H54 (cell line): ENCODE results near the gene MTHFS.

Experiments
- DNase-seq: peaks from one replicate; pipeline ENCODE4 v3.0.0; 2011; ENCODE audit warnings: low spot score, mixed read lengths; ENCODE audit not compliant: insufficient read length
- FAIRE-seq: peaks from 3 replicates; lab custom pipeline; 2011; peaks lifted over from hg19 to GRCh38; lab: Jason Lieb, UNC
- POLR2A ChIP-seq: IDR thresholded peaks from 2 replicates; pipeline ENCODE4 v1.6.1; 2011; ENCODE audit warnings: low read depth, mild to moderate bottlenecking, low read length

The MTHFS gene

DNA sequence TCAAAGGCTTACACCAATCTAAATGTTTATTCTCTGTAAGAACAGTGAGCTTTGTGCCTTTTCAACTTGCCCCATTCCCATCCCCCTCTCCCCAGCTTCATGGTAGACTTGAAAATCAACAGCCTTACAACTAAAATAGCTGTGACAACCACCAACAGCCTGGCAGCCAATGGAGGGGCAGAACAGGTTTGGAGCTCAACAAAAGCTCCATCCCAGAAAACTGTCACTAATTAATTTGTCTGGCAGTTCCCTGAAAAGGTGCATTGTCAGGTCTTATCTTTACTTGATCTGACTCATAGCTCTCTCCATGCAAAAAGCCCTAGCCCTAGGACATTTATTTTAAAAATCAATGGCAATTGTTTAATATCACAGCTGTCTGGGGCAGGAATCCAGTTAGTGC lies 22.6 kb downstream of the MTHFS start:
- FAIRE-seq (no peak), DNase-seq (no peak)
- no peak for TF ChIP-seq POLR2A

GRCh38 chr15:79872358-79873017 lies 24.3 kb downstream of the MTHFS start:
- no peak for TF ChIP-seq POLR2A
- FAIRE-seq (no peak), DNase-seq (no peak)

- FAIRE-seq: no peak
- DNase-seq: no peak
- no peak for TF ChIP-seq POLR2A
These were observed 28.3 kb downstream of the MTHFS start for GRCh38 chr15:79868554-79868953.

GRCh38 chr15:79863886-79864285 lies 32.9 kb downstream of the MTHFS start:
- FAIRE-seq: peak; percentile 43
- DNase-seq: peak; percentile 5
- no peak for TF ChIP-seq POLR2A

DNA sequence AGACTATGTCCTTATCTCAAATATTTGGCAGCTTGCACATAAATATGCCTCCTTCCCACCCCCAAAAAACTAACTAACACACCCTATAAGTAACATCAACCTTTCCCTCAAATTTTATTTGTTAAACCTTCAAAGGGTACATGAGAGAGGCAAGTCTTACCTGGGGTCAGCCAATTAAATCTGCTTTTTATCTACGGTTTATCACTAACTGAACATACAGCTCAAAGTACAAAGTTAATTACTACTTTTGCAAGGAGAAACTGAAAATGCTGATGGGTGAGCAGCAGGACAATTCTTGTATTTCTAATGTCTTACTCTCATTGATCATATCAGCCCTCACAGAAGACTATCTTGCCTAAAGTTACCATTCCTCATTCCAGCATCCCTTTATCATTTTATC lies 34.6 kb downstream of the MTHFS start:
- FAIRE-seq: no peak
- no peak for TF ChIP-seq POLR2A

GRCh38 chr15:79860661-79861060 lies 36.2 kb downstream of the MTHFS start:
- DNase-seq (no peak), FAIRE-seq (no peak)
- no peak for TF ChIP-seq POLR2A

More for the DNA sequence above, 34.6 kb downstream of the MTHFS start:
- no peak for DNase-seq

GRCh38 chr15:79858469-79858868 lies 38.3 kb downstream of the MTHFS start:
- FAIRE-seq (no peak), DNase-seq (no peak)
- TF ChIP-seq POLR2A: no peak

- no peak for TF ChIP-seq POLR2A
- peak; percentile 60 for FAIRE-seq
These were observed 43.1 kb downstream of the MTHFS start for GRCh38 chr15:79853492-79854328.

GRCh38 chr15:79849789-79850188 lies 47.0 kb downstream of the MTHFS start:
- FAIRE-seq: no peak
- TF ChIP-seq POLR2A: no peak
- no peak for DNase-seq

More at GRCh38 chr15:79853492-79854328, 43.1 kb downstream of the MTHFS start:
- DNase-seq: peak; percentile 7

DNA sequence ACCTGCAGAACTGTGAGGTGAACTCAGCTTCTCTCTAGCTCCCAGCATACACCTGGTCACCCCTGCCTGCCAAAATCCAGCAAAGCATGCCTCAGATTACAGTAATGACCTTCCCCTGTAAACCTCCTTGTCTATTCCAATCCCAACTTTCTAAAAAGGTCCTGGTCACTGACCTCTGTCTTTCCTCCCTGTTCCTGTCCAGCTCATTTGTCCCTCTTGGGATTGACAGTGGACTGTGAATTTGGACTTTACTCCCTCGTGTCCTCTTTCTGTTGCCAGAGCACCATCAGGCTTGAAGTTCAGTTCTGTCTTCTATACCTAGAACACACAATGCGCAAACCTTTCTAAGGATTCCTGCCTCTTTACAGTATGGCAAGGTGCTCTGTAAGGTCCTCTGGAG lies 50.3 kb downstream of the MTHFS start:
- FAIRE-seq: no peak
- TF ChIP-seq POLR2A: no peak
- DNase-seq: no peak

DNA sequence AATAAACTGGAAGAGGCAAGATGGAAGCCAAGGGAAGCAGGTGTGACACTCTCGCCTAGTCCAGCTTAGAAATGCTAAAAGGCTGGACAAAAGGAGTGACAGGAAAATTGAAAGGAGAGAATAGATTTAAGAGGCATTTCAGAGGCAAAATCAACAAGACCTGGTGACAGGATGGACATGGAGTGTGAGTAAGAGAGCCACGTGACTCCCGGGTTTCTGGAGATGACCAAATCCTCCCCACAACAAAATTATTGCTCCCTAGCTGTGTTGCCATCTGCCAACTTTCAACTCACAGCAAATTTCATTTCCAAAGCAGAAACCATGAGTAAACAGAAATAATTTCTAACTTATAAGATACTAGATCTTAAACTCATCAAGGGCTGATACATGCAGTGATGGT lies 52.6 kb downstream of the MTHFS start:
- TF ChIP-seq POLR2A: no peak
- DNase-seq (no peak), FAIRE-seq (no peak)

DNA sequence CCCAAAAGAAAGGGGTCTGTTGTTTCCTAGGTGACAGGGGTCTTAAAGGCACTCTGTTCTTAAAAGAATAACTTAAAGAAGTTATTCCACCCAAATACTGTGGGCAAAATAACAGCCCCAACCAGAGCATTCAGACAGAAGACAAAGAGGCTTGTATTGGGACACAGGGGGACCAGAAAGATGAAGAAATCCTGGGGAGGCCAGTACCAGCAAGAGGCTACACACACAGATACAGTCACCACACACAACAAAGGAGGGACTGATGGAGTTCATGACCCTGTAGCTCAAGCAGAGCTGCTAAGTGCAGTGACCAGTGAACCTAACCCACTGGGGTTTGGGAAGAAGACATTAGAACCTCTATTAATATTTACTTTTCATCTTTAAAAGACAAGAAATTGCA lies 59.0 kb downstream of the MTHFS start:
- FAIRE-seq (no peak), DNase-seq (no peak)
- TF ChIP-seq POLR2A: no peak

- TF ChIP-seq POLR2A: no peak
- FAIRE-seq: no peak
- no peak for DNase-seq
These were observed 62.3 kb downstream of the MTHFS start for GRCh38 chr15:79834495-79834894.

DNA sequence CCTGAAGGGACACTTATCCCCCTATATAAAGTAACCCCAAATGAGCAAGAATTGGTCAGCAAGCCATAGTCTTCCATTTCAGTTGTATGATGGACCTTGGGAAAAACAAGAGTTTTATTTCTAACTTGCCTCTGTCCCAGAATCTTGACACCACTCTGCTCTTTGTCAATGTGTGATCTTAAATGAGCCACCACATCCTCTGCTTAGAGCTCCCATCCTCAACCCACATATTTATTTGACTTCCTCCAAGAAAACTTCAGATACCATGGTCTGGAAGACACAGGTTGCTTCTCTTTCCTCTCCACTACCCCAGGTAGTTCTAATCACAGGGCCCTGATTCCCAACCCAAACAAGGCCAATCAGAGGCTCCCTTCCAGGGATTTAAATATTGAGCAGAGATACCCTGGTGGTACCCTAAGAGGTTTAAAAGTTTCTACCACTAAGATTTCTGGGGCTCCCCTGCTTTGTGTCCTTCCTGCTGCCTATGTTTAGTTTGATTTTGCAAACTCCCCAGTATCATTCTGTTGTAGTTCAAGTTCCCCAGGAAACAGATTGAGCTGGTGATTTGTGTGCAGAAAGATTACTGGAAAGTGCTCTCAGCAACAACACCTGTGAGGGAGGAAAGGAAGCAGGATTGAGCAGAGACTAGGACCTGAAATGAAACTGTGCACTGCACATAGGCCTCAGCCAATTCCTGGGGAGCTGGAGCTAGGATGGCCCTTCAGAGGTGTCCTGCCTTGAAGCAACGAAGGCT lies 64.3 kb downstream of the MTHFS start:
- no peak for FAIRE-seq
- no peak for DNase-seq
- TF ChIP-seq POLR2A: no peak

GRCh38 chr15:79831604-79832003 lies 65.2 kb downstream of the MTHFS start:
- DNase-seq (no peak), FAIRE-seq (no peak)
- TF ChIP-seq POLR2A: no peak
